ENCODE measurements around the gene TMEM119. TPM values are rescaled to one million over a fixed set of nuclear protein-coding genes. Genes with fewer than 3 reads are reported as not detected.
"Not testable (repeated sequence)": the region's sequence is repeated elsewhere in the genome, so short reads cannot be mapped to it uniquely, and the experiment has no call there.

Gene TMEM119
- total RNA-seq, 3 donors from 2014 or later, result 0.08 to 0.54 TPM; not detected in 1

- peaks cover 44% of the 10 kb centered on the region for H3K36me3 Mint-ChIP-seq (ENCODE audit: insufficient read depth)
- no peaks in the 10 kb centered on the region for H3K9me3 Mint-ChIP-seq
- ATAC-seq, result no peak
- peaks cover 68% of the 10 kb centered on the region for H3K4me1 Mint-ChIP-seq (ENCODE audit: low read depth)
- no peak overlapping the region for H3K4me3 Mint-ChIP-seq
- no peak for DNase-seq
- no peaks in the 10 kb centered on the region for H3K27me3 Mint-ChIP-seq (ENCODE audit: low read depth)
These were observed 31.4 kb downstream of the TMEM119 start for GRCh38 chr12:108566452-108566851.

- DNase-seq, result peak; percentile 63
- H3K36me3 Mint-ChIP-seq (ENCODE audit: insufficient read depth), result peaks cover 44% of the 10 kb centered on the region
- no peak for ATAC-seq
These were observed 31.9 kb downstream of the TMEM119 start for GRCh38 chr12:108565976-108566375.

DNA sequence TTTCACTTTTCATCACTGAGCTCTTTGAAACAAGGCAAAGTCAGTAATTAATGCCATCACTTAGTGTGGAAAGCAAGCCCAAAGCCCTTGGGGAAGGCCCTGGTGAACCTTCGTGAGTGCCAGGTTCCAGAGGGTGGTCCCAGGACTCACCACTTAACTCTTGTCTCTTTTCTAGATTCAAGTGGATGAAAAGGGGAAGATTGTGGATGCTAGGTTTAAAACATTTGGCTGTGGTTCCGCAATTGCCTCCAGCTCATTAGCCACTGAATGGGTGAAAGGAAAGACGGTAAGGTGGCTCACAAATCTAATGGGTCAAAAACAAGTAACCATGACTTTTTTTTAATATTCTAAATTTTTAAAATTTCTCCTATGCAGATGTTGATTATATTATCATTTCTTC lies 32.7 kb downstream of the TMEM119 start:
- no peak overlapping the region for H3K4me3 Mint-ChIP-seq

More at GRCh38 chr12:108565976-108566375, 31.9 kb downstream of the TMEM119 start:
- peaks cover 66% of the 10 kb centered on the region for H3K4me1 Mint-ChIP-seq (ENCODE audit: low read depth)
- H3K4me3 Mint-ChIP-seq, result no peak overlapping the region
- H3K27me3 Mint-ChIP-seq (ENCODE audit: low read depth), result no peaks in the 10 kb centered on the region
- no peaks in the 10 kb centered on the region for H3K9me3 Mint-ChIP-seq

DNA sequence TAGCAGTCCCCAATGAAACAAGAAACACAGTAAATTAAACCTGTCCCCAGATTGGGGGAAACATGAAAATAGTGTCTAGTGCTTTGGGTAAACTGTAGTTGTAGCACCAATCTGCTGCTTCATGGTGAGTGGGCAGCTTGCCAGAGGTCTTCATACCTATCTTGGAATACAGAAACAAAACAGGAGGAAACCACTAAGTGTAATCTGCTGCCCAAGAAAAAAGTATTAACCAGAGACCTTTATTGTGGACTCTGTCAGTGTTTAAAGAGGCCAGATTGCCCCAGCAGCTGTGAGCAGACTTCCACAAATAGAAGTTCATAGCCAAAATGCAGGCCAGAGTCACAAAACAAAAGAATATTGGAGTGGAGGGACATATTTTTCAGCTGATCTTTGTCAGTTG lies 33.2 kb downstream of the TMEM119 start:
- DNase-seq, result no peak
- peaks cover 63% of the 10 kb centered on the region for H3K4me1 Mint-ChIP-seq (ENCODE audit: low read depth)
- H3K27me3 Mint-ChIP-seq (ENCODE audit: low read depth), result no peaks in the 10 kb centered on the region
- ATAC-seq, result no peak
- H3K9me3 Mint-ChIP-seq, result no peaks in the 10 kb centered on the region
- no peak overlapping the region for H3K4me3 Mint-ChIP-seq
- H3K36me3 Mint-ChIP-seq (ENCODE audit: insufficient read depth), result peaks cover 44% of the 10 kb centered on the region

More for the DNA sequence above, 32.7 kb downstream of the TMEM119 start:
- Mint-ChIP-seq H3K4me1 (ENCODE audit: low read depth) (peaks cover 61% of the 10 kb centered on the region), H3K27me3 (ENCODE audit: low read depth) (no peaks in the 10 kb centered on the region), H3K36me3 (ENCODE audit: insufficient read depth) (peaks cover 41% of the 10 kb centered on the region), H3K9me3 (no peaks in the 10 kb centered on the region)
- no peak for ATAC-seq
- DNase-seq, result no peak

- ATAC-seq, result no peak
- H3K4me3 Mint-ChIP-seq, result peak overlapping the region; percentile 98
- H3K27me3 Mint-ChIP-seq (ENCODE audit: low read depth), result no peaks in the 10 kb centered on the region
- no peaks in the 10 kb centered on the region for H3K9me3 Mint-ChIP-seq
- peaks cover 60% of the 10 kb centered on the region for H3K4me1 Mint-ChIP-seq (ENCODE audit: low read depth)
- peaks cover 35% of the 10 kb centered on the region for H3K36me3 Mint-ChIP-seq (ENCODE audit: insufficient read depth)
- DNase-seq, result no peak
These were observed 34.1 kb downstream of the TMEM119 start for GRCh38 chr12:108563804-108564151.

- ATAC-seq, result peak; percentile 51 to 53
- Mint-ChIP-seq H3K36me3 (ENCODE audit: insufficient read depth) (peaks cover 30% of the 10 kb centered on the region), H3K27me3 (ENCODE audit: low read depth) (no peaks in the 10 kb centered on the region), H3K4me1 (ENCODE audit: low read depth) (peaks cover 59% of the 10 kb centered on the region), H3K4me3 (peak overlapping the region; percentile 98), H3K9me3 (no peaks in the 10 kb centered on the region)
- DNase-seq, result peak; percentile 80
These were observed 34.6 kb downstream of the TMEM119 start for GRCh38 chr12:108563136-108563803.

GRCh38 chr12:108562348-108563135 lies 35.3 kb downstream of the TMEM119 start, which contains the start of gene ISCU:
ISCU (plus strand) TSS chr12:108562596; CDS start chr12:108562623, 27 bp downstream.
- H3K9me3 Mint-ChIP-seq, result no peaks in the 10 kb centered on the region
- H3K4me3 Mint-ChIP-seq, result peak within 1 kb of the TSS; percentile 98
- ATAC-seq (peak; percentile 72), DNase-seq (peak; percentile 99)
- no peaks in the 10 kb centered on the region for H3K27me3 Mint-ChIP-seq (ENCODE audit: low read depth)
- H3K4me1 Mint-ChIP-seq (ENCODE audit: low read depth), result peaks cover 59% of the 10 kb centered on the region
- peaks cover 27% of the 10 kb centered on the region for H3K36me3 Mint-ChIP-seq (ENCODE audit: insufficient read depth)

GRCh38 chr12:108561852-108562347 lies 36.0 kb downstream of the TMEM119 start:
- peaks cover 58% of the 10 kb centered on the region for H3K4me1 Mint-ChIP-seq (ENCODE audit: low read depth)

DNA sequence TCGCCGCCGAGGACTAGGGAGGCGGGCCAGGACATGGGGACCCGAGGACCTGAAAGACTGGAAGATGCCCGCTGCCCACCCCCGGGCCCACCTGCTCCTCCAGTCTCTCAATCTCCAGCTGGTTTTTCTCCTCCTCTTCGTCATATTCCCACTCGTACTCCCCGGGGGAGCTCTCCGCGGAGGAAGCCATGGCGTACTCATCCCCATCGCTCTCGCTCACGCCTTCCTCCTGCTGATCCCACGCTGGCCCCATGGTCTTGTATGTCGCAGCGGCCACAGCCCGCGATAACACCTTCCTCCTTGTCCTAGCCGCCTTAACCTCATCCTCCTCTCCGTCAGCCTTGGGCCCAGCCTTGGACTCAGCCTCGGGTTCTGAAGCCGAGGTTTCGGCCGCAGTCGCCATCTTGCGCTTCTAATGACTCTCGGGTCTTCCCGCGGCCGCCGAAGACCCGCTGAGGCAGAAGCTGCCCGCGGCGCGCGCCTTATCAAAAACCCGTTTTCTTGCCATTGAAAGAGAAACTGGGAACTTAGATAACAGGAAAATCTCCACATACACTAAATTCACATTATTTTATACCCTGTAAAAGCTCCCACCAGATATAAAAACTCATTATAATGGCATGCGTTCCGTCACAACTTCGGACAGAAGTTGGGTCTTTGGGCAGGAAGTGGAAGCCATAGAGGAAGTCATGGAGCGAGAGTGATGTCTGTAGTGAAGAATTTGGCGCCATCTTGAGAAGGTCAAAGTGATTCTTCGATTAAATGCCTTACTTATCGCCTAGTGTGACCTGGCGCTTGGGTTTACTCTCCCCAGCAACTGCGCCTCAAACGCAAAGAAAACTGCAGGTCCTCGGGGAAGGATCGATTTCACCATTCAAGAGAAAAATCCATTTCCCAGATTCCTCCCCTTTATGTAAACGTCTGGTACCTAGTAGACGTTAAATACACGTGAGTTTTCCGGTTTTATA lies 36.8 kb downstream of the TMEM119 start, which contains the start of gene SART3:
TSS of gene SART3 (minus strand) at position 422 of the 968 bp plus-strand sequence. CDS start at position 403, 19 bp downstream.
- H3K4me1 Mint-ChIP-seq (ENCODE audit: low read depth), result peaks cover 60% of the 10 kb centered on the region
- DNase-seq, result peak; percentile 72

More at GRCh38 chr12:108561852-108562347, 36.0 kb downstream of the TMEM119 start:
- Mint-ChIP-seq H3K4me3 (peak overlapping the region; percentile 98), H3K36me3 (ENCODE audit: insufficient read depth) (peaks cover 21% of the 10 kb centered on the region), H3K9me3 (no peaks in the 10 kb centered on the region), H3K27me3 (ENCODE audit: low read depth) (no peaks in the 10 kb centered on the region)
- ATAC-seq (peak in 1 of 2 donors; percentile 0), DNase-seq (no peak)

DNA sequence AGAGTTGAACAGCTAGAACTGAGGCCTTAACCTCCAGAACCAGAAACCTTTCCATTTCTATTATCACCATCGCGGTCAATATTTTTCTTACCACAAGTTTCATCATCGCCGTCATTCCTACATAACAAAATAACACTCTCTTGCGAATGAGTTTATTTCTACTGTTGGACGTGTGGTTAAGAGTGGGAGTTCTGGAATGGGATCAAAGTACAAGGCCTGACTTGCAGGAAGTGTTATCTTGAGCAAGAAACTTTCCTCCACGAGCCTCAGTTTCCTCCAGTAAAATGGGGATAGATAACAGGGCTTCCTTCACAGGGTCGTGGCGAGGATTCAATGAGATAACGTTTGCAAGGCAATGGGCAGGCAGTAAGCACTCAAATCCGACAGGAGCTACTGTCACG lies 37.6 kb downstream of the TMEM119 start:
- DNase-seq, result no peak
- H3K4me3 Mint-ChIP-seq, result peak overlapping the region; percentile 98
- H3K4me1 Mint-ChIP-seq (ENCODE audit: low read depth), result peaks cover 61% of the 10 kb centered on the region
- H3K9me3 Mint-ChIP-seq, result no peaks in the 10 kb centered on the region
- ATAC-seq, result no peak
- H3K27me3 Mint-ChIP-seq (ENCODE audit: low read depth), result no peaks in the 10 kb centered on the region
- peaks cover 21% of the 10 kb centered on the region for H3K36me3 Mint-ChIP-seq (ENCODE audit: insufficient read depth)

More for the DNA sequence above, 36.8 kb downstream of the TMEM119 start, which contains the start of gene SART3:
- Mint-ChIP-seq H3K4me3 (peak within 1 kb of the TSS; percentile 98), H3K27me3 (ENCODE audit: low read depth) (no peaks in the 10 kb centered on the region), H3K9me3 (no peaks in the 10 kb centered on the region), H3K36me3 (ENCODE audit: insufficient read depth) (peaks cover 21% of the 10 kb centered on the region)
- peak; percentile 47 to 54 for ATAC-seq

- no peak for ATAC-seq
- H3K4me1 Mint-ChIP-seq (ENCODE audit: low read depth), result peaks cover 66% of the 10 kb centered on the region
- no peaks in the 10 kb centered on the region for H3K27me3 Mint-ChIP-seq (ENCODE audit: low read depth)
- no peak for DNase-seq
- H3K4me3 Mint-ChIP-seq, result peak overlapping the region; percentile 98
- H3K36me3 Mint-ChIP-seq (ENCODE audit: insufficient read depth), result peaks cover 21% of the 10 kb centered on the region
- H3K9me3 Mint-ChIP-seq, result no peaks in the 10 kb centered on the region
These were observed 38.1 kb downstream of the TMEM119 start for GRCh38 chr12:108559748-108560147.

DNA sequence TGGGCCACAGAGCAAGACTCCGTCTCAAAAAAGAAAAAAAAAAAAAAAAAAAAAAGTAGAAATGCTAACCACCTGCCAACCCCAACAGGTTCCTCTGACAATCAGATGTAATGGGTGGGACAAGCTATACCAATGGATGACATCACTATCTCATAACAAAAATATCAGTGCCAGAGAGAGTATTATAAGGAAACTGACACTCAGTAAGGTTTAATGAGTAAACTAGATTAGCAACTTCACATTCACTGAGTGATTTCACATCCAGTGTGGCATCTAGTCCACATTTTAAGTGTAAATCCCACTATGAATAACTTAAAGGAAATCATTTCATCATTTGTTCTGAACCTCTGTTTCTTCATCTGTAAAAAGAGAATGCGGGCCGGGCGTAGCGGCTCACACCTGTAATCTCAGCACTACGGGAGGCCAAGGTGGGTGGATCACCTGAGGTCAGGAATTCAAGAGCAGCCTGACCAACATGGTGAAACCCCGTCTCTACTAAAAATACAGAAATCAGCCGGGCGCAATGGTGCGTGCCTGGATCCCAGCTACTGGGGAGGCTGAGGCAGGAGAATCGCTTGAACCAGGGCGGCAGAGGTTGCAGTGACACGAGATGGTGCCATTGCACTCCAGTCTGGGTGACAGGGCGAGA lies 38.8 kb downstream of the TMEM119 start:
- ATAC-seq (no peak), DNase-seq (no peak)
- Mint-ChIP-seq H3K27me3 (ENCODE audit: low read depth) (no peaks in the 10 kb centered on the region), H3K36me3 (ENCODE audit: insufficient read depth) (peaks cover 19% of the 10 kb centered on the region), H3K4me1 (ENCODE audit: low read depth) (peaks cover 65% of the 10 kb centered on the region), H3K9me3 (no peaks in the 10 kb centered on the region), H3K4me3 (peak overlapping the region; percentile 98)

- Mint-ChIP-seq H3K36me3 (ENCODE audit: insufficient read depth) (peaks cover 22% of the 10 kb centered on the region), H3K4me1 (ENCODE audit: low read depth) (peaks cover 86% of the 10 kb centered on the region)
- H3K9me3 Mint-ChIP-seq; H3K27me3 Mint-ChIP-seq (ENCODE audit: low read depth); DNase-seq; ATAC-seq; H3K4me3 Mint-ChIP-seq: not testable (repeated sequence)
These were observed 42.5 kb downstream of the TMEM119 start for GRCh38 chr12:108555383-108555782.

Data from activated T-cell treated with anti-CD3 and anti-CD28 coated beads, Interleukin-2, amount 50 U/mL, for 4 hours (primary cell).